ENCODE results near the gene SAP25.

DNA sequence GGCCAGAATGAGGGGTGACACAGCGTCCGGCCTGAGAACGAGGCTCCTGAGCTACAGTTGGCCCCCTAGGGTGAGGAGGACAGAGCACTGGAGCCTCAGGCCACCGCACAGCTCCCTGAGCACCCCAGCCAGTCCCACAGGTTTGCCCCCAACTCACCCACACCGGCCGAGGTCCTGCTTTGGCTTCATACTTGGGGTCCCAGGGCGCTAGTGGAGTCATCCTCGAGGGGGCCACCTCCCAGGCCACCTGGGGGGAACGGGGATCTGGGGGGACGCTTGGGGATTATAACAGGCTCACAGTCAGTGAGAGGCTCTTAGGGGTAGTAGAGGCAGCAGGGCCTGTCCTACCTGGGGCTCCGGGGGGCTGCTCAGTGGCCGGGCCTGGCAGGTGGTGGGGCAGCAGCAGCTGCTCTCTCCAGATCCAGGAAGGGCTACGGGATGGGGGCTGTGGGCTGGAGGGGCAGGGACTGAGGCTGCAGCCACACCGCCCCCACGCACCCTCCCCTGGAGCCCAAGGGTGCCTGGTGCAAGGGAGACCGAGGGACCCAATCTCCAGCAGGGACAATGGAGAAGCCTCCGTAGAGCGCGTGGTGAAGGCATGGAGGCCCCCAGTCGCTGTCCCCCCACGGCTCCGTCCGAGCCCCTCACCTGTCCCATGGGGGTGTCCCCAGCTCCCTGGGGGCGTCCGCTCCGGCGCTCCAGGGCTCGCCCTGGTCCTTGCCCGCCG lies 588 bp downstream of the SAP25 start:
- TF ChIP-seq SUZ12 (IDR thresholded peaks at IDR 0.05; ENCODE audit: extremely low read depth, insufficient read depth, insufficient read length): no peak
- TF ChIP-seq YY1 (IDR thresholded peaks at IDR 0.05; ENCODE audit: insufficient read depth, insufficient read length): no peak
- TF ChIP-seq ZNF274 (IDR thresholded peaks at IDR 0.05; ENCODE audit: low read depth, low read length): no peak
